GM21515 (cell line): ENCODE data around the gene KIAA1671.
"Not testable (repeated sequence)": the region's sequence is repeated elsewhere in the genome, so short reads cannot be mapped to it uniquely, and the experiment has no call there.

Experiments used
- ATAC-seq: cut with Tn5 transposase; IDR thresholded peaks from one replicate; pipeline ENCODE4 v1.9.1; 2021; ENCODE audit not compliant: unreplicated experiment

Gene KIAA1671

DNA sequence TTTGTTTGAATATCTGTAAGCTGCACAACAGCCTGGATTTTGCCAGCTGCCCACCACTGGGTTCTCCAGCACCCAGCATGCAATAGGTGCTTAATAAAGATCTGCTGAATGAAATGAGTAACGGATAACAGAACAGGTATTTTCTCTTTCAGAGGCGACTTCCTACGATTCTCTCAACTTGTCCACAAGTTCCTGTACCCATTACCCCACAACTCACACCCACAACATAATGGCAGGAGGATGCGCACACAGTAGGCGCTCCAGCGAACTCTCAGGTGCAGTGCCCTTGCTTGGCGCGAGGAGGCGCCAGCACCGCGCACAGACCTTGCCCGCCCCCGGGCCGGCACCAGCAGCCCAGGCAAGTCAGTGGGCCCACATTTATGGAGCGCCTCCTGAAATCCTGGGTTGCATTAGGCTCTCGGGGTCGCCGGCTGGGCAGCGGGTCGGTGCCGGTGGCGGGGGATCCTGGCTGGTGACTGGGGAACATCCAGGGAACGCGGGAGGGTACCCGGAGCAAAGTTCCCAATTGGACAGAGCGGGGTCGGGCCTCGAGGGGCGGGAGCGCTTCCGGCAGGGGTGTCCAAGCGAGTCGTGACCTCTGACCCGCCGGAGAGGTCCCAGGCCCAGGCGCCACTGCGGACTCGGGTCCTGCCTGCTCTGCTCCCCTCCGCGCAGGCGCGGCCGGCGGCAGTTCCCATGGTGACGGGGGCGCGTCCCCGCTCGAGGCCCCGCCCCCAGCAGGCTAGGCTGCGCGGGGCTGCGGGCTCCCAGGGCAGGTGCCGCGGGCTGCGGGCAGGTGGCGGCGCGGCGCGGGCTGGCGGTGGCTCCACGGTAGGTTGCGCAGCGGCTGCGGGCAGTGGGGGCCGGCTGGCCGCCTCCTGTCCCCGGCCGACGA lies at the start of gene KIAA1671:
TSS of gene KIAA1671 (plus strand) at position 775 of the 895 bp plus-strand sequence. CDS start 75,284 bp downstream, outside the sequence.
- no peak for ATAC-seq

DNA sequence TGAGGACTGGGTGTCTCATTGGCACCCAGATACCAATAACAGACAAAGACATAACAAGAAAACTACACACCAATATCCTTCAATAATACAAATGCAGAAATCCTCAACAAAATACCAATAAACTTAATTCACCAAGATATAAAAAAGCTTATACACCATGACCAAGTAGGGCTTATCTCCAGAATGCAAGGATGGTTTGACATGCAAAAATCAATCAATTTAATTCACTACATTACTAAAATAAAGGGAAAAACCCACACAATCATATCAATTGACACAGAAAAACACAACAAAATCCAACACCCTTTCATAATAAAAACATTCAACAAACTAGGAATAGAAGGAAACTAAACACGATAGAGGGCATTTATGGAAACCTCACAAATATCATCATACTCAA lies 46.6 kb upstream of the KIAA1671 start:
- no peak for ATAC-seq

DNA sequence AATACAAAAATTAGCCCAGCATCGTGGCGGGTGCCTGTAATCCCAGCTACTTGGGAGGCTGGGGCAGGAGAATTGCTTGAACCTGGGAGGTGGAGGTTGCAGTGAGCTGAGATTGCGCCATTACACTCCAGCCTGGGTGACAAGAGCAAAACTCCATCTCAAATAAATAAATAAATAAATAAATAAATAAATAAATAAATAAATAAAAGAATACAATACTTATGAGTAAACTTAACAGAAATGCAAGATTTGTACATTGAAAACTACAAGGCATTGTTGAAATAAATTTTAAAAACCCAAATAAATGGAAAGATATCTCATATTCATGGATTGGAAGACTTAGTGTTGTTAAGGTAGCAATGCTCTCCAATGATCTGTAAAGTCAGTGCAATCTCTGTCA lies 45.4 kb upstream of the KIAA1671 start:
- ATAC-seq = not testable (repeated sequence)

DNA sequence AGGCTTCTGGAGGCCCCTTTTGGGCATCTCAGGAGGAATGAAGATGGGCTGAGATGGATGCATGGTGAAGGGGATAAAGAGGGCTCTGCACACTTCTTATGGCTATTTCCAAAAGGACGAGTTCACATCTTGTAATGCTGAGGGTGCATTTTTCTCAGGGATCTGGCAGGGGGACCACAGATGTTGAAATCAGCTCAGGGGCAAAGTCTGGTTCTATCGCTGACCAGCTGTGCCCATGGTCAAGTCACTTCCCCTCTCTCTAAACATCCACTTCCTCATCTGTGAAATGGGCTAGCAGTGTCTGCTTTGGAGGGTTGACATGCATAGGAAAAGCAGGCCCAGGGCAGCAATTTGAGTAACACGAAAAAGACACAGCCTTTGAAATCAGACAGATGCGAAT lies 32.5 kb upstream of the KIAA1671 start:
- no peak for ATAC-seq

DNA sequence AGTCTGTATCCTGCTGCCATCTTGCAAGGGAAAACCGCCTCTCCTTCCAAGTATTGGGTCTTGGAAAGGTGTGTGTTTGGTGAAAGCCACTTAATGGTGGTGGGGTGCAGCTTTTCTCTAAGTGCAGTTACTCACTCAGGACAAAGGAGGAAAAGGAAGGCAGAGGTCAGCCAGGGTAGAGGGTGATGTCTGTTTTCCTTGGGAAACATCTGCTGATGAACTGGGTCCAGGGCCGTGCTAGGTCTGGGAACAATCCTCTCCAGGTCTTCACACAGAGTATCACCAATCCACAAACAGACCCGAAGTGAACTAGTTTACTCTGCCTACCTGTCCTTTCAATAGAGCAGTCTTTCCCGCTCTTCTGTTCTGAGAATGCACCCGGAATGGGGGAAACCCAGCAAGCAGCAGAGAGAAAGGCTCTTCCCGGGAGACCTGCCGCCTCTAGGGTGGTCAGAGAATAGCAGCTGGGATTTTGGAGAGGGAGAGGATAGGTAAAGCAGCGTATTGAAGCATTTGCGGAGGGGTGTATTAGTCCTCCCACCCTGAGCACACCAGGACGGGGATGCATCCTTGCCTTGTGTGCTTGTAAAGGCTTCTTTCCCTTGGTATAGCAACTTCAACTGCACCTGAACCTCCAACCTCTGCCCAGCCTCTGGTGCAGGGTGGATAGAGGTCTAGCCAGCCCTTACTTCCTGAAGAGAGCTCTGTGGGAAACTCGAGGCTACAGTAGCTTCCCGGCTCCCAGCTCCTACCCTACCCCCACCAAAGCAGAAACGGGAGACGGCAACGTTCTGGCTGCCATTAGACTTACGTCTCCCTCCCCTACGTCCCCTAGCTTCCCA lies 26.7 kb upstream of the KIAA1671 start:
- ATAC-seq = no peak

DNA sequence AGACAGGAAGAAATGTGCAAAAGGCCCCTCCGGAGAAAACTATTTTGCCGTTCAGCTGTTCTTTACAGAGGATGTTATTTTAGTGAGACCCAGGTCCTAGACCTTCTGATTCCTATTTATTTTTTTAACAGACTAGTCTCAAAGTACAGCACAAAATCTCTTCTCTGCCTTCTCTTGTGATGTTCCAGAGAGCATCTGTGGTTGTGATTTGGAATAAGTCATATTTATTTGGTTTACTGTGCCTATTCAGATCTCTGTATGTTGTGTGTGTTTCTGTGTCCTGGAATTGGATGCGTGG lies 26.1 kb upstream of the KIAA1671 start:
- no peak for ATAC-seq

DNA sequence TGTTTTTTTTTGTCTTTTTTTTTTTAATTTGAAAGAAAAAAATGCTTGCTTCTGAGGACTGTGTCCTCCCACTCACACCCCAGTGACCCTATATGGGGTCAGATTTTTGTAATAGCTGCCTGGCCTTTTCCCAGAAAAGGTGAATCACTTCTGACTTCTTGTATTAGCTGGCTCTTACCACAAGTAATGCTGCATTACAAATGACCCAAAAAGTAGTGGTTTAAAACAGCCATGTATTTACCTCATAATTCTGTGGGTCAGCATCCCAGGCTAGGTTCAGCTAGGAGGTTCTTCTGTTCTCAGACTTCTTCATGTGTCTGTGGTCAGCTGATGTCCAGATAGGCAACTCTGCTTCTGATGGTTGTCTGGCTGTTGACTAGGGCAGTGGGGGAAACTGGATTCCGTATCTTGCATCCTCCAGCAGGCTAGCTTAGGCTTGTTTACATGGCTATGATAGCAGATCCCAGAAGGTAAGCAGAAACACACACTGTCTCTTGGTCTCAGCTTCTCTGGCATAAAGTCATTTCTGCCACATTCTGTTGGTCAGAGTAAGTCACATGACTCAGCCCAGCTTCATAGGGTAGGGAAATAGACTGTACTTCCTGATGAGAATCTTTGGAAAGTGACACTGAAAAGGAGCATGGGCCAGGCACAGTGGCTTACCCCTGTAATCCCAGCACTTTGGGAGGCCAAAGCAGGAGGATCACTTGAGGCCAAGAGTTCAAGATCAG lies 25.5 kb upstream of the KIAA1671 start:
- no peak for ATAC-seq

DNA sequence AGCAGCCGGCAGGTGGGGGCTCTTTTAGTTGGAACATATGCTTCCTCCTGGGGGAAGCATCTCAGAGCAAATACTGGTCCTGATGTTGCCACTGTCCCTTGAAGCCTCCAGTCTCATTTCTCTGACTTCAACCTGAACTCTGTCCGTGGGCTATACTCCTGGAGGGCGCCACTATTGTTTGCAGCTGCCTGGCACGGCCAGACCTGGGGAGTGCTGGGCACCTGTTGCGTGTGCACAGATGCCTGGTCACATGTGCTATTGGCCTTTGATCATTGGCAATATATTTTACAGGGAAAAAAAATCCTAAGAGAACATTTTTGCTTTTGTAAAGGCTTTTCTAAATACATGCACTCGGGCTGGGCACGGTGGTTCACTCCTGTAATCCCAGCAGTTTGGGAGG lies 24.2 kb upstream of the KIAA1671 start:
- ATAC-seq = no peak

DNA sequence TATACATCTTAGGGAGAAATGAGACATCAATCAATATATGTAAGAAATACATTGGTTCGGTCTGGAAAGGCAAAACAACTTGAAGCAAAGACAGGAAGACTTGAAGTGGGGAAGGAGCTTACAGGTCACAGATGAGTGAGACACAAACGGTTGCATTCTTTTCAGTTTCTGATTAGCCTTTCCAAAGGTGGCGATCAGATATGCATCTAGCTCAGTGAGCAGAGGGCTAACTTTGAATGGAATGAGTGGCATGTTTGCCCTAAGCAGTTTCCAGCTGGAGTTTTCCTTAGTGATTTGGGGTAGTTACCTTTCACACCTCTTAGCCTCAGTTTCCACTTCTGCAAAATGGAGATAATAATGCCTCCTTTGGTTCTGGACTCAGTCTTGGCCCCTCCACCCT lies 21.8 kb upstream of the KIAA1671 start:
- ATAC-seq = no peak

DNA sequence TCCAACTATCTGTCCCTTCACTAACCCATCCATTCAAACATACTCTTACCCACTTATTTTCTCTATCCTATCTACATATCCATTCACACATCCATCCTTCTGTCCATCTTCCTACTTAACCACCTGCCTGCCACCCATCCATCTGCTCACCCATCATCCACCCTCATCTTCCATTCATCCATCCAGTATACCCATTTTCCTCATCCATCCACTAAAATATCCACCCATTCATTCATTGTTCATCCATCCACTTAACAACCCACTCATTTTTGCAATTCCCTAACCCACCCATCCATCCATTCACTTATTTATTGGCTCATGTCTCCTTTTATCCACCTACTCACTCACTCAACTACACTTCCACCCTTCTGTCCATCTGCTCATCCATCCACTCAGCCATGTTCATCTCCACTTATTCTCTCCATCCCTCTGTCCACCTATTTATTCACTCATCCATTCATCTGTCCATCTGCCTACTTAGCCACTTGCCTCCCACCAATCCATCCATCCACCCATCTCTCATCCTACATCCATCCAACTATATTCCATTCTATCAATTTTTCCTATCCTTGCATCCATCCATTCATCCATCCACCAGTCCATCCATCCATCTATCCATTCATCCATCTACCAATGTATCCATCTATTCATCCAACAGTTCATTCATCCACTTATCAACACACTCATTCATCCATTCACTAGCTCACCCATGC lies 16.6 kb upstream of the KIAA1671 start:
- ATAC-seq = no peak

DNA sequence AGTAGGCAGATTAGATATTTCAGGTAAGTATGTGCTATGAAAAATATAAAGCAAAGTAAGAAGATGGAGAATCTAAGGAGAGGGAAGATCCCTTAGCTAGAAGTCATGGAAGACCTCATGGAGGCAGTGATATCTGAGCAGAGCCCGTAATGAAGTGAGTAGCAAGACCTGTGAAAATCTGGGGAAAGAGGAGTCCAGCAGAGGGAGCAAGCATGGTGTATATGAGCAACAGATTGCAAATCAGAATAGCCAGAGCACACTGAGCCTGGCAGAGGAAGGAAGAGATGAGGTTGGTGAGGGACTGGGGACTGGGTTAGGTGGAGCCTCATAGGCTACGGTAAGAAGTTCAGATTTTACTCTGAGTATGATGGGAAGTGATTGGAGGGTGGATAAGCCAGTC lies 15.4 kb upstream of the KIAA1671 start:
- ATAC-seq = no peak

DNA sequence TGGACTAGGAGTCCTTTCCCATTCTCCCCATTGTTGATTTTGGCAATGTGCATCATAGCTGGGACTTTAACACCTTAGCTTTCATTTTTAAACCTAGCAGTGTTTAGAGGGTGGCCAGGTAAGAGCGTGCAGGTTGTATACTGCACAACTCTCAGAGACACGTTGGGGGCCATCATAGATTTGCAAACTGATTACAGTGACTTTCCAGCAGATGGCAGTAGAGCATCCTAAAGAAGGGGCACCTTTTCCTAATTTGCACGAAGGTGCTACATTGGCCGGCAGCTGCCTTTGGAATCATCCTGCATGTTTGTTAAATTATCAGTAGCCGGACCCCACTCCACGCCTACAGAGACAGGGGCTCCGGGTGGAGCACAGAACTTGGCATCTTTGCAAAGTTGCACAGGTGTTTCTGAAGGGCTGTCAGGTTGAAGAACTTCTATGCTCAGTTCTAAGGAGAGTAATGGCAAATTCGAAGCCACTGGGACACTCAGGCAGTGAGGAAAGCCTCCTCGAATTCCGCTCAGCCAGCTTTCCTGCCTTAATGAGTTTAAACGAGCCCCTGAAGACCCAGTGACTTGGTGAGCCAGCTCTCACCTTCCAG lies 13.7 kb upstream of the KIAA1671 start:
- ATAC-seq = no peak

DNA sequence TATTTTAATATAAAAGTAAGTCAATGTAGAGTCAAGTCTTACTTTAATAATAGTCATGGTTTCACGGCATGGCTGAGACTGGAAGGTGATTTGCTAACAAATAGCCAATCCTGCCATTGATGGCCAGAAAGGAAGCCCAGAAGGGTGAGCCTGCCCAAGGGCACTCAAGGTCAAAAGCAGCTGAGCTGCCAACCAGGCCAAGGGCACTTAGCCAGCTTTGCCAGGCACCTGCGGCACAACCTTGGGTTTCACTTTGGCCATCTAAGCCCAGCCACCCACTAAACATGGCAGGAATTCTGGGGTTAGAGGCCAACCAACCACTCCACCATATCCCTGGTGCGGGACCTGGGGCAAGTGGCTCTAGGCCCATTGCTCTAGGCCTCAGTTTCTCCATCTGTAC lies 10.2 kb upstream of the KIAA1671 start:
- no peak for ATAC-seq

DNA sequence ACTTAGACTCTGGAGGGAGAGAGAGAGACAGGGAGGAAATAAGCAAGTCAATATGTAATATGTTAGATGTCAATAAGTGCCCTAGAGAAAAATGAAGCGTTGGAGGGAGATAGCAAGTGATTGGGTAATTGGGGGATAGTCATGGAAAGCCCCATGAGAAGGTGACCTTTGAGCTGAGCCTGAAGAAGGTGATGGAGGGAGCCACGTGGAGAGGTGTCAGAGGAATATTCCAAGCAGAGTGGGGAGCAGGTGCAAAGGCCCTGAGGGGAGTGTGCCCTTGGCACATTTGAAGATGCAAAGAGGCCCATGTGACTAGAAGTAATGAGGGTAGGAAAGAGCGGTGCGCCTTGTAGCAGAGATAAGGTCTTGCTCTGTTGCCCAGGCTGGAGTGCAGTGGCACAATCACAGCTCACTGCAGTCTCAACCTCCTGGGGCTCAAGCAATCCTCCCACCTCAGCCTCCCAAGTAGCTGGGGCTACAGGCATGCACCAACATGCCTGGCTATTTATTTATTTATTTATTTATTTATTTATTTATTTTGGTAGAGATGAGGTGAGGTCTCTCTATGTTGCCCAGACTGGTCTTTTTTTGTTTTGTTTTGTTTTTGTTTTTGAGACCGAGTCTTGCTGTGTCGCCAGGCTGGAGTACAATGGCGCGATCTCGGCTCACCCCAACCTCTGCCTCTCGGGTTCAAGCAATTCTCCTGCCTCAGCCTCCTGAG lies 8.1 kb upstream of the KIAA1671 start:
- no peak for ATAC-seq

DNA sequence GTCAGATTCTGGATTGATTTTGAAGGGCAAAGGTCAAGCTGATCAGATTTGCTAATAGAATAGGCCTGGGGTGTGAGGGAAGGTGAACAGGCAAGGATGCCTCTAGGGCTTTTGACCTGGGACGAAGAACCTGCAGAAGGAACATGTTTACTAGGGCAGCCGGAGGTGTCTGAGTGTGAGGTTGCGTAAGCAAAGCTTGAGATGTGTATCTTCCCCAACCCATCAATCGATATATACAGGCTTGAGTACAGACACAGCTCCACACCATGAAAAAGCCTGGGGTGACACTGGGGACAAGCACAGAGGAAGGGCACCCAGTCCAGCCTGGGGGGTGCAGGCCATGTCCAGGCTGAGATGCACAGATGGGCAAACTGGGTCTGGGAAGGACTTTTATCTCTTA lies 7.1 kb upstream of the KIAA1671 start:
- ATAC-seq = no peak

DNA sequence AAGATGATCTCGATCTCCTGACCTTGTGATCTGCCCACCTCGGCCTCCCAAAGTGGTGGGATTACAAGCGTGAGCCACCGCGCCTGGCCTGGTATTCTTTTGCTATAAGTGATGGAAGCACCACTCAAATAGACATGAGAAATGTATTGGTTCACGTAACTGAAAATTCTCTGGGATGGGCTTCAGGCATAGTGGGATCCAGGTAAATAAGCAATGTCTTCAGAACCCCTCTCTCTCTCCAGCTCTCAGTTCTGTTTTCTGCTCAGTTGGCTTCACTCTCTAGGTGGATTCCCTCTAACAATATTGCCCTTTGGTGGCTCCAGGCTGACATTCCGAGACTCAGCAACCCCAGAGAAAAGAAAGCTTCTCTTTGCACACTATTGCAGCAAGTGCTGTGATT lies 5.1 kb upstream of the KIAA1671 start:
- ATAC-seq = no peak

DNA sequence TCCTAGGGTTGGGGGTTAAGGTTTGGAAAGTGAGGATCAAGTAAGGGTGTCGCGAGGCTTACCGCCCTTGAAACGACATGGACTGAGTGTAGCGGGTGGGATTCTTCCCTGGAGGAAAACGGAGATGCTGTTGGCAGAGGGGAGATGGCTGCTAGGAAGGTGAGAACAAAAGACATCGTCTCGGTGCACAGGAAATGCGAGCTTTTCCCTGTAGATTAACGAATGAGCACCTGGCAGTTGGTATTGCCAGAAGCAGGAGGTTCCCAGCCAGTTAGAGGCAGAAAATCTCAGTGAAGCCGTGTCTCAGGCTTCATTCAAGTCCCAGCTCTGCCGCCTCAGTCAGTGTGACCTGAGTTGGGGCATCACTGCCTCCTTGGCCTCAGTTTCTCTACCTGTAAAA lies 4.6 kb upstream of the KIAA1671 start:
- ATAC-seq = no peak

DNA sequence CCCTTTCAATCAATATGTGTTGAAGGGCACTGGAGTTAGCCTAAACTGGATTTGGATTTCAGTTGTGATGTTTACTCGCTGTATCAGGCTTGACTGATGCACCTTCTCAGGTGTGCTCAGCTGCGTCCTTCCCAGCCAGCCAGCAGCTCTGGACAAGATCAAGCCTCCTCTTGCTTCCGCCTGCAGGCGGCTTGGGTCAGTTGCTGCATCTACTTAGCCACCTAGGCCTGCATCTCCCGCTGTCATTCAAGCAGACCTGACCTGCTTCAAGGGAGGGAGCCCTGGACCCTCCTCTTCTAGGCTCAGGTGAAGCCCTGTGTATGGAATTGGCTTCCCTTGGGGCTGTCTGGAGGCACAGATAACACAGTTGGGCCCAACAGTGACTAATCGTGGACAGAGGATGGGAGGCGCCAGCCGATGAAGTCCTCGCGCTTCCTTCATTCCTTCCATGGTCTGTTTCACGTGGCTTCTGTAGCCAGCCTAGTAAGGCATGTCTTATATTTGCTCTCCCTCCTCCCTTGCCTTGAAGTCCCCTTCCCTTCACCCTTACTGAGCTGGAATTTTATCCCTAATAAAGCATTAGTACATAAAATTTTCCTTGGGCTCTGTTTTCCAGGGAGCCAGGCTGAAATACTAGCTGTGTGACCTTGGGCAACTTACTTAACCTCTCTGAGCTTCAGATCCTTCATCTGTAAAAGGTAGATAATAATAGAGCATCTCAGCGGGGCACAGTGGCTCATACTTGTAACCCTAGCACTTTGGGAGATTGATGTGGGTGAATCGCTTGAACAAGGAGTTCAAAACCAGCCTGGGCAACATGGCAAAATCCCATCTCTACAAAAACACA lies 3.9 kb upstream of the KIAA1671 start:
- no peak for ATAC-seq

DNA sequence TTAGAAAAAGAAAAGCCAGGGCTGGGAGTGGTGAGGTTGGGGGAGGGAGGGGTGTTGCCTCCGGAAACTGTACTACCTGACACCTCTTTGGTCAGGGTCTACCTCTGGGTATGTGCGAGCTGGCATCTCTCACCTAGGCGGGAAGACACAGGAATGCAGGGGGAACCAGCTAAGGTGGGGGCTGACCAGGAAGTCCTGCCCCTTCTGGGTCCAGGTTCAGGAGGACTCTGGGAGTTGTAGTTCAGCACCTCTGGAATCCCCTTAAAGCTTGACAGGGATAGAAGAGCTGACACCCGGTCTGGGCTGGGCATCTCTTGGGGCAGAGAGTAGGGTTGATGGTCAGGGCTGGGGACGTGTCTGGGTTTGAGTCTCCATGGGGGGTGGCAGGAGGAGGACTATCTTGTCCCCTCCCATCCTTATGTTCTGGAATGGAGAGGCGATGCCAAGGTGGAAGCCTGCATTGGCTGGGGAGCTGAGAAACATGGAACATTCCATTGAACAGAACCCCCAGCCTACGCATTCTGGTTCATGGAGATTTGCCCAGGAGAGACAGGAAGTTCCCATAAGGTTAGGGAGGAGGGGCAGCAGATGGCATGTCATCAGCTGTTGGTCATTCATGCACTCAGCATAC lies 2.1 kb upstream of the KIAA1671 start:
- ATAC-seq = no peak
